Measurements from ENCODE around the gene MEGF11. TPM values are rescaled to one million over a fixed set of nuclear protein-coding genes. Genes with fewer than 3 reads are reported as not detected.

The MEGF11 gene
- total RNA-seq, 1 donor from 2014 or later: 0.06 TPM

DNA sequence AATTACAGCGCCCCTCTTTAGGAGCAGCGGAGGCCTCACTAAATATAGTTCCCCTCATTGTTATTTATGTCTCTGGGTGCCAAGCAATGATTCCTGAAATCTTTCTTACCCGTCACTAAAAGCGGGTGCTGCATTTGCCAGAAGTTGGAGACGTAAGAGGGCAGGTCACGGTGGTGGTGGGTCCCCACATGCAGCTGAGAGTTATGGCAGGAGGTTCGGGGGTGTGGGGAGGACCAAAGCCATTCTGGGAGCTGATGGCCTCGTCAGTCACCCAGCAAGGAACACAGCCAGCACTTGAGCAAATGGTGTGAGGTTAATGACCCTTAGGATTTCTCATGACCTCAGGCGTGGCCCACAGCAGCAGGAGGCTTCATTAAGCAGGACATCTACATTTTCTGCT, 255.1 kb downstream of the MEGF11 start:
- H3K36me3 Mint-ChIP-seq: no peaks in the 10 kb centered on the region
- Histone ChIP-seq H3K27me3 (no peaks in the 10 kb centered on the region), H3K4me3 (no peak overlapping the region), H3K4me2 (peak overlapping the region; percentile 13), H3K79me2 (ENCODE audit: low read depth) (no peaks in the 10 kb centered on the region), H4K20me1 (ENCODE audit: low read depth) (peaks cover 12% of the 10 kb centered on the region), H3K4me1 (peaks cover 14% of the 10 kb centered on the region), H2AFZ (replicated peaks) (no peak overlapping the region), H3K27ac (no peak overlapping the region), H3F3A (ENCODE audit: low read depth) (peaks cover 13% of the 10 kb centered on the region), H3K9me3 (ENCODE audit: low read depth) (no peaks in the 10 kb centered on the region), H3K36me3 (no peaks in the 10 kb centered on the region), H3K9ac (no peak overlapping the region)
- no peak overlapping the region for H3K27ac Mint-ChIP-seq
- no peaks in the 10 kb centered on the region for H3K9me3 Mint-ChIP-seq
- TF ChIP-seq EZH2phosphoT487 (IDR thresholded peaks at IDR 0.05) (no peak), EZH2 (IDR thresholded peaks at IDR 0.05) (no peak)
- TF ChIP-seq, protein P1, sequence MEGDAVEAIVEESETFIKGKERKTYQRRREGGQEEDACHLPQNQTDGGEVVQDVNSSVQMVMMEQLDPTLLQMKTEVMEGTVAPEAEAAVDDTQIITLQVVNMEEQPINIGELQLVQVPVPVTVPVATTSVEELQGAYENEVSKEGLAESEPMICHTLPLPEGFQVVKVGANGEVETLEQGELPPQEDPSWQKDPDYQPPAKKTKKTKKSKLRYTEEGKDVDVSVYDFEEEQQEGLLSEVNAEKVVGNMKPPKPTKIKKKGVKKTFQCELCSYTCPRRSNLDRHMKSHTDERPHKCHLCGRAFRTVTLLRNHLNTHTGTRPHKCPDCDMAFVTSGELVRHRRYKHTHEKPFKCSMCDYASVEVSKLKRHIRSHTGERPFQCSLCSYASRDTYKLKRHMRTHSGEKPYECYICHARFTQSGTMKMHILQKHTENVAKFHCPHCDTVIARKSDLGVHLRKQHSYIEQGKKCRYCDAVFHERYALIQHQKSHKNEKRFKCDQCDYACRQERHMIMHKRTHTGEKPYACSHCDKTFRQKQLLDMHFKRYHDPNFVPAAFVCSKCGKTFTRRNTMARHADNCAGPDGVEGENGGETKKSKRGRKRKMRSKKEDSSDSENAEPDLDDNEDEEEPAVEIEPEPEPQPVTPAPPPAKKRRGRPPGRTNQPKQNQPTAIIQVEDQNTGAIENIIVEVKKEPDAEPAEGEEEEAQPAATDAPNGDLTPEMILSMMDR (IDR thresholded peaks at IDR 0.05): no peak
- H3K4me3 Mint-ChIP-seq: no peak overlapping the region
- peaks cover 5% of the 10 kb centered on the region for H3K4me1 Mint-ChIP-seq
- no peak for DNase-seq (ENCODE audit: low spot score)
- peaks cover 19% of the 10 kb centered on the region for H3K27me3 Mint-ChIP-seq (ENCODE audit: insufficient read depth, low read depth)

DNA sequence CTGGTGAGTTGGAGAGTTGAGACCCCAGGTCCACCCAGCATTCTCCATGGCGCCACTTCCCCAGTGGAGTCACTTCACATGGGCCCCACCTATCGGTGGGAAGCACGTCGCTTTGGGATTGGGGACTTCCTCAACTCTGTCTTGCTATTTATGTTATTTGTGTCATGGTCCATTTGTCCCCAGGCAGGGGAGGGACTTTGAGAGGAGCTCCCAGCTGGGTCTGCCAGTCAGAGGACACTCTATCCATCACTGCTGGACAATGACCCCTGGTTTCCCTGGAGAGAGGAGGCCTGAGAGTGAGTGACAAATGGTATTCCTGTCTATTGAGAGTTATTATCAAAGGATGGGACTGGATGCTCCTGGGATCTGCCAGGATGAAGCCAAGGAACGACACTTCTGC, 256.6 kb downstream of the MEGF11 start:
- Histone ChIP-seq H3K9me3 (ENCODE audit: low read depth) (no peaks in the 10 kb centered on the region), H4K20me1 (ENCODE audit: low read depth) (peaks cover 6% of the 10 kb centered on the region), H3K36me3 (no peaks in the 10 kb centered on the region), H3K4me2 (no peak overlapping the region), H3K27ac (no peak overlapping the region), H3K4me1 (peaks cover 6% of the 10 kb centered on the region), H3K79me2 (ENCODE audit: low read depth) (no peaks in the 10 kb centered on the region), H3F3A (ENCODE audit: low read depth) (peaks cover 8% of the 10 kb centered on the region), H3K4me3 (no peak overlapping the region), H3K27me3 (no peaks in the 10 kb centered on the region), H2AFZ (replicated peaks) (no peak overlapping the region), H3K9ac (no peak overlapping the region)
- TF ChIP-seq, protein P1 (IDR thresholded peaks at IDR 0.05): no peak
- no peak overlapping the region for H3K4me3 Mint-ChIP-seq
- no peak overlapping the region for H3K27ac Mint-ChIP-seq
- DNase-seq (ENCODE audit: low spot score): no peak
- H3K4me1 Mint-ChIP-seq: peaks cover 5% of the 10 kb centered on the region
- H3K36me3 Mint-ChIP-seq: no peaks in the 10 kb centered on the region
- peaks cover 12% of the 10 kb centered on the region for H3K27me3 Mint-ChIP-seq (ENCODE audit: insufficient read depth, low read depth)
- no peaks in the 10 kb centered on the region for H3K9me3 Mint-ChIP-seq

DNA sequence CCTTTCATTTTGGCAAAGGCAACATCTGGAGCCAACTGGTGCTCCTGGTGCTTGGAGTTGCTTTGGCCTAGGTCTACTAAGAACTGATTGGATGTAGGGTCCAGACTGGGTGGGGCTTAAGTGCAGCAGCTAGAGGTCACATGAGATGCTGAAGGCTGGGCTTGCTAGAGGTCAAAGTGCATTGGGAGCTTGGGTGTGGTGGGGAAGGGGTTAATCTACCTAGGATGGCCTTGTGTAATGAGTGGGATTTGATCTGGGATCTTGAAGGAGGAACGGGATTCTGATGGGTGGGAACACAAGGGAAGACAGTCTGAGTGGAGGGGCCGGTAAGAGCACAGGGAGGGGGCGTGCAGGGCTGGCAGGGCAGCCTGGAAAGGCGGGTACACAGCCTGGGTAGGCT, 258.7 kb downstream of the MEGF11 start:
- Histone ChIP-seq H2AFZ (replicated peaks) (no peak overlapping the region), H3K4me3 (no peak overlapping the region), H3K9ac (no peak overlapping the region), H3K4me2 (no peak overlapping the region), H3K27me3 (no peaks in the 10 kb centered on the region), H3K4me1 (no peaks in the 10 kb centered on the region), H4K20me1 (ENCODE audit: low read depth) (no peaks in the 10 kb centered on the region), H3K36me3 (no peaks in the 10 kb centered on the region), H3K79me2 (ENCODE audit: low read depth) (no peaks in the 10 kb centered on the region), H3K9me3 (ENCODE audit: low read depth) (no peaks in the 10 kb centered on the region), H3F3A (ENCODE audit: low read depth) (no peaks in the 10 kb centered on the region), H3K27ac (no peak overlapping the region)
- Mint-ChIP-seq H3K27me3 (ENCODE audit: insufficient read depth, low read depth) (peaks cover 9% of the 10 kb centered on the region), H3K4me1 (peaks cover 5% of the 10 kb centered on the region), H3K4me3 (no peak overlapping the region), H3K36me3 (no peaks in the 10 kb centered on the region), H3K27ac (no peak overlapping the region), H3K9me3 (no peaks in the 10 kb centered on the region)
- DNase-seq (ENCODE audit: low spot score): no peak
- TF ChIP-seq EZH2 (IDR thresholded peaks at IDR 0.05): no peak
- TF ChIP-seq EZH2phosphoT487 (IDR thresholded peaks at IDR 0.05): no peak
- TF ChIP-seq, protein P1 (IDR thresholded peaks at IDR 0.05): no peak

DNA sequence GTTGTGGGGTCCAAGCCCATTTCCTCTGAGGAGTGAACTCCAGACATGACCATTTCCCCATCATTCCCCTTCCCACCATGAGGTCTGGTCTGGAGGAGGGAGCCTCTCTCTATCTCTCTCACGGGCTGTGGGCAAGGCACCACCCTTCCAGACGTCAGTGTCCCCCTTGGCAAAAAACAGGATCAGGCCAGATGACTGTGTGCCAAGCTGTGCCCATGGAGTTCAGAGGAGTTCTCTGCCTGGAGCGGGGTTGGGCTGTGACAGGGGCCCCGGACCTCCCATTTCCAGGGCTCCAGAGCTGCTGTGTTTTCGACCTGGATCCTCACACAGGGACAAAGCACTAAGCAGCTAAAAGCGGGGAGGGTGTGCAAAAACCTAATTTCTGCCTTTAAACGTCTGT, 259.8 kb downstream of the MEGF11 start:
- no peaks in the 10 kb centered on the region for H3K9me3 Mint-ChIP-seq
- H3K4me1 ChIP-seq: no peaks in the 10 kb centered on the region
- H4K20me1 ChIP-seq (ENCODE audit: low read depth): no peaks in the 10 kb centered on the region

More for the DNA sequence above, 259.8 kb downstream of the MEGF11 start:
- Histone ChIP-seq H3K4me3 (no peak overlapping the region), H3K9me3 (ENCODE audit: low read depth) (no peaks in the 10 kb centered on the region), H3K4me2 (no peak overlapping the region), H3K79me2 (ENCODE audit: low read depth) (no peaks in the 10 kb centered on the region), H3K9ac (no peak overlapping the region), H3F3A (ENCODE audit: low read depth) (no peaks in the 10 kb centered on the region), H3K36me3 (no peaks in the 10 kb centered on the region), H3K27me3 (no peaks in the 10 kb centered on the region), H3K27ac (no peak overlapping the region), H2AFZ (replicated peaks) (no peak overlapping the region)
- peaks cover 9% of the 10 kb centered on the region for H3K27me3 Mint-ChIP-seq (ENCODE audit: insufficient read depth, low read depth)
- H3K36me3 Mint-ChIP-seq: no peaks in the 10 kb centered on the region
- H3K4me3 Mint-ChIP-seq: no peak overlapping the region
- no peak overlapping the region for H3K27ac Mint-ChIP-seq
- TF ChIP-seq, protein P1 (IDR thresholded peaks at IDR 0.05): no peak
- TF ChIP-seq EZH2phosphoT487 (IDR thresholded peaks at IDR 0.05) (no peak), EZH2 (IDR thresholded peaks at IDR 0.05) (no peak)
- no peak for DNase-seq (ENCODE audit: low spot score)
- peaks cover 5% of the 10 kb centered on the region for H3K4me1 Mint-ChIP-seq

All from neural progenitor cell (in vitro differentiated cells).